ENCODE measurements around the gene MZT2B. TPM values are rescaled to one million over a fixed set of nuclear protein-coding genes. Genes with fewer than 3 reads are reported as not detected.
"Not testable (repeated sequence)": the region's sequence is repeated elsewhere in the genome, so short reads cannot be mapped to it uniquely, and the experiment has no call there.

MZT2B gene
- total and polyA plus RNA-seq, 12 donors: 7.1 to 688 (median 325) TPM

DNA sequence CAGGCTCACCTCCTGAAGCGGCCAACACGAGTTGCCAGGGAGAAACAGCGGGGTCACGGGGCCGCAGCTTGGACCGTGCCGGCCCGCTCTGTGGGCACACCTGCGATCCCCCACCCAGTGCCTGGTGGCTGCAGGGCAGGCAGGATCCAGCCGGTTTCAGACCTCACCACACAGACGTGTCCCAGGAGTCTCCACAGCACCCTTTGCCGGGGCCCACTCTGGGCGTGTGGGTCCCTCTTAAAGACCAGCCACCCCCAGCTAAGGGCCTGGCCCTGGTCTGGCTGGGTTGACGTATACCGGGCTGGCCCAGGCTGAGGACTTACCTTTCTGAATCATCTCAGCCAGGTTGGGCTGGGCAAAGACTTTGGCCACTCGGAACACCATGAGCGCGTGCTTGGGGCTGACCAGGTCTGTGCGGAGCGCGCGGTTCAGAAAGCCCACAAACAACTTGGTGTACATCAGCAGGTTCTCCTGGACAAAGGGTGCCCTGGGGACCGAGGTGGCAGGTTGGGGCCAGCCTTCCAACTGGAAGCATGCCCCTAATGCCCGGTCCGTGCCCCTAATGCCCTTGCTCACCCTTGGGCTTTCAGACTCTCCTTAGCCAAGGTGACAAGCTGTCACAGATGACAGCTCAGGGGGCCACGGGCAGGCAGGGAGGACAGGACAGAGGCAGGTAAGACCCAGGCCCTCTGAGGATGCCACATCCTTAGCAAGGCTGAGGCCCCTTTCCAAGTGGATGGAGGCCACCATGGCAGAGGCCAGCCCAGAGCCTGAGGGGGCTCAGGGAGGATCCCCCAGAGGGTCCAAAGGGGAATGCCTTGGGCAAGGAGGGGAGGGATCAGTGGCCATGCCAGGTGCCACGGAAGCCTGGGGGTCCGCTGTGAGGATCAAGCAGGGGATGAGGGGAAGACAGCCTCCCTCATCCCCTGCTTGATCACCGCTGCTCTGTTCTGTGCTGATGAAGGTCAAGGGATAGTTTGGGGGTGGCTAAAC lies 27.0 kb upstream of the MZT2B start:
- Histone ChIP-seq H3K4me1 (replicated peaks in 1 of 2) (no peaks in the 10 kb centered on the region), H3K9me3 (replicated peaks in 1 of 3) (no peaks in the 10 kb centered on the region), H3K4me3 (no peak overlapping the region), H3K27me3 (no peaks in the 10 kb centered on the region), H3K36me3 (replicated peaks in 1 of 2) (peaks cover 0 to 18% of the 10 kb centered on the region in 2 donors), H3K27ac (no peak overlapping the region)
- DNase-seq: no peak
- TF ChIP-seq POLR2A (IDR thresholded peaks at IDR 0.05) (no peak), CTCF (IDR thresholded peaks at IDR 0.05) (no peak)
- intact Hi-C loops (cut with DNase I): no loop called here
- 92 to 95% (median 95%) methylated on average over 6 to 29 of the region's 29 CpGs for WGBS, 4 donors

- TF ChIP-seq CTCF (IDR thresholded peaks at IDR 0.05): peak; percentile 30 to 57 (median 50)
- H3K27ac ChIP-seq; H3K4me1 ChIP-seq (replicated peaks in 1 of 2); H3K9me3 ChIP-seq (replicated peaks in 1 of 3); intact Hi-C loops (cut with DNase I); H3K27me3 ChIP-seq; H3K4me3 ChIP-seq: not testable (repeated sequence)
- H3K36me3 ChIP-seq (replicated peaks in 1 of 2): peaks cover 0 to 18% of the 10 kb centered on the region in 2 donors
- DNase-seq: peak; percentile 51 to 78 (median 70)
- 56 to 89% (median 63%) methylated on average over 3 to 16 of the region's 16 CpGs; no CpG with 5 or more reads in 1 of the 4 donors for WGBS, 4 donors
These were observed 26.0 kb upstream of the MZT2B start for GRCh38 chr2:130155956-130156623.

DNA sequence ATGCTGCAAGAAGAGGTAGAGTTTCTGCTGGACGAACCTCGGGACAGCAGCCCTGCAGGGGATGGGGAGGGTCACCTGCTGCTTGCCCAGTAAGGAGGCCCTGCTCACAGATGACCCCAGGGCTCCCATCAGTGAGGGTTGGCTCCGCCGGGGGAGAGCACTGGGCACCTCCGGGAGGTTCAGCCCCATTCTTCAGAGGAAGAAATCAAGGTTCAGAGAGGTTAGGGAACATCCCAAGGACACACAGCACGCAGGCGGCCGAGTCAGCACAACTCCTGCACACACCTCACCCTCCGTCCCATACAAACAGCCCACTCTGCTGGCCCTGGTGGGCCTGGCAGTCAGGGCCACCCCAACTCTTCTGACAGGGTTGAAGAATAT lies 25.4 kb upstream of the MZT2B start:
- Histone ChIP-seq H3K9me3 (replicated peaks in 1 of 3) (no peaks in the 10 kb centered on the region), H3K36me3 (replicated peaks in 1 of 2) (peaks cover 0 to 18% of the 10 kb centered on the region in 2 donors), H3K27ac (no peak overlapping the region), H3K4me3 (no peak overlapping the region), H3K4me1 (replicated peaks in 1 of 2) (no peaks in the 10 kb centered on the region), H3K27me3 (no peaks in the 10 kb centered on the region)
- no peak for TF ChIP-seq CTCF (IDR thresholded peaks at IDR 0.05)
- TF ChIP-seq POLR2A (IDR thresholded peaks at IDR 0.05): no peak
- whole genome bisulfite sequencing, 4 donors: 82 to 86% (median 86%) methylated on average over 4 to 9 of the region's 9 CpGs; no CpG with 5 or more reads in 1 of the 4 donors
- intact Hi-C loops (cut with DNase I): no loop called here
- DNase-seq: no peak

DNA sequence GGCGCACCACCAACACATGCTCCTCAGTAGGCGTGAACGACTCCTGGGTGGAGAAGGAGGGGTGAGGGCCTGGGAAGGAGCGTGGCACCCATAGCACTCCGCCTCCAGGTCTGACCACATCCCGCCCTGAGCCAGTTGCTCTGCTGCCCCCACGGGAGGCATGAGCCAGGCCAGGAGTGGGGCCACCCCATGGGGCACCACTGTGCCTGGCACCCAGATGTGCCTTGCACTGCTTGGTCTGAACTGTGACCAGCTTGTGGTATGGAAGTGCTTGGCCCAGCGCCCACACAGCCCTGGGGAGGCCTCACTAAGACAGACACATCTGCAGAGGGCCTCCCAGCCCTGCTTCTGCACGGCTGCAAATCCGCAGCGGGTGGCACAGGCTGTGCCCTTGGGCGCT lies 24.7 kb upstream of the MZT2B start:
- intact Hi-C loops (cut with DNase I); H3K9me3 ChIP-seq (replicated peaks in 1 of 3); DNase-seq; H3K27me3 ChIP-seq; H3K4me3 ChIP-seq; H3K27ac ChIP-seq; H3K4me1 ChIP-seq (replicated peaks in 1 of 2): not testable (repeated sequence)
- WGBS, 4 donors: 87 to 100% (median 92%) methylated on average over 4 to 10 of the region's 12 CpGs; no CpG with 5 or more reads in 1 of the 4 donors
- H3K36me3 ChIP-seq (replicated peaks in 1 of 2): peaks cover 0 to 17% of the 10 kb centered on the region in 2 donors

- WGBS, 4 donors: 77 to 83% (median 81%) methylated on average over 13 of the region's 13 CpGs
- intact Hi-C loops (cut with DNase I); H3K27me3 ChIP-seq; H3K9me3 ChIP-seq (replicated peaks in 1 of 3); H3K4me3 ChIP-seq; H3K4me1 ChIP-seq (replicated peaks in 1 of 2); DNase-seq; H3K27ac ChIP-seq: not testable (repeated sequence)
- peaks cover 0 to 17% of the 10 kb centered on the region in 2 donors for H3K36me3 ChIP-seq (replicated peaks in 1 of 2)
These were observed 24.1 kb upstream of the MZT2B start for GRCh38 chr2:130157825-130158514.

Measured in adrenal gland (tissue), 12 donors.